Dedifferentiated amniotic fluid mesenchymal stem cell (primary cell): Measurements from ENCODE around the gene DEFB131A.
"Not testable (repeated sequence)": the region's sequence is repeated elsewhere in the genome, so short reads cannot be mapped to it uniquely, and the experiment has no call there.

ENCODE experiments used
- DNase-seq: peaks from one replicate; pipeline ENCODE4 v3.0.0-alpha.2; 2016; ENCODE audit errors: extremely low spot score

DEFB131A gene

DNA sequence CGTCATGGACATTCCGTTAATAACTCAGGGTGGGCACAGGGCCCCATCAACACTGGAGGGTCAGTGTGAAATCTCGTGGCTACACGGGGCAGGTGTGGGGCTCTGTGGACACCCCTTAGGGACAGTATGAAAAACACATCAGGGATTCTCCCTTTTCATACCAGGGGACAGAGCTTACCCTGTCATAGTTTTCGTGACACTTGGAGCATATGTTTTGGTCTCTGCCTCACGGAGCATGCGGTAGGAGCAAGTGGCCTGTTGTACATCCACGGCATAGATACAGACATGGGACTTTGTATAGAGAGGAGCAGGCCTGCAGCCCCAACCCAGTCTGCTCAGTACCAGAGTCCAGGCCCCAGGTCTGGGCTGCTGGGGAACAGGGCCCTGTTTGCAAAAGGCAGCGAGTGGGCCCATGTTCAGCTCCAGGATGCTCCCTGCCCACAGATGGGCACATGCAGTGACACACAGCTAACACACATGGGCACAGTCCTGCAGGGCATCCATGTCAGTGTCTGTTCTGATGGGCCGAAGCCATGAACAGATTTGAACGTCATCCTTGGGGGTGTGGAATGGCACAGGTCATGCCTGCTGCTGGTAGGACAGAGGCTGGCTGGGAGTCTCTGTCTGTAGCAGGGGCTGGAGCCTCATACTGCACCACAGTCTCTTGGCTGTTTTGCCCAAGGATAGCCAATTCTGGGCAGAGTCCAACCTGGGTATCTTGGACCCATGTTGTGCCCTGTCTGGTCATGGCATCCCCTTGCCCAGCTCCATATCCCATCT lies 50.2 kb downstream of the DEFB131A start:
- DNase-seq, result not testable (repeated sequence)

DNA sequence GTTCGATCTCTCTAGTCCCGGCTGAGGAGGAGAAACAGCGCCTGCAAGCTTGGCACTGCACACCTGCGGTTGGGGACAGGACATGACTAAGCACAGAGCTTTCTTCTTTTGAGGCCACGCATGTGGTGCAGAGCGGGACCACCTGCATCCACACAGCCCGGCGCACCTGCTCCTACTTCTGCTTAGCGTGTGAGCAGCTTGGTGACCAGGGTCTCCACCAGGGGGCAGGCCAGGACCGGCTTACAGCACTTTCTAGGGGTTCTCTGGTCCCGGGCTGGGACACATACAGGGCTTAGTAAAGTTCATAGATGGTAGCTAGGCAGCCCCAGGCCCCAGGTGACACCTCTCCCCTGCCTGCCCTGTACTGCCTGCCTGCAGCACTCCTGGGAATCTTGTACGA lies 51.2 kb downstream of the DEFB131A start:
- DNase-seq, result not testable (repeated sequence)

DNA sequence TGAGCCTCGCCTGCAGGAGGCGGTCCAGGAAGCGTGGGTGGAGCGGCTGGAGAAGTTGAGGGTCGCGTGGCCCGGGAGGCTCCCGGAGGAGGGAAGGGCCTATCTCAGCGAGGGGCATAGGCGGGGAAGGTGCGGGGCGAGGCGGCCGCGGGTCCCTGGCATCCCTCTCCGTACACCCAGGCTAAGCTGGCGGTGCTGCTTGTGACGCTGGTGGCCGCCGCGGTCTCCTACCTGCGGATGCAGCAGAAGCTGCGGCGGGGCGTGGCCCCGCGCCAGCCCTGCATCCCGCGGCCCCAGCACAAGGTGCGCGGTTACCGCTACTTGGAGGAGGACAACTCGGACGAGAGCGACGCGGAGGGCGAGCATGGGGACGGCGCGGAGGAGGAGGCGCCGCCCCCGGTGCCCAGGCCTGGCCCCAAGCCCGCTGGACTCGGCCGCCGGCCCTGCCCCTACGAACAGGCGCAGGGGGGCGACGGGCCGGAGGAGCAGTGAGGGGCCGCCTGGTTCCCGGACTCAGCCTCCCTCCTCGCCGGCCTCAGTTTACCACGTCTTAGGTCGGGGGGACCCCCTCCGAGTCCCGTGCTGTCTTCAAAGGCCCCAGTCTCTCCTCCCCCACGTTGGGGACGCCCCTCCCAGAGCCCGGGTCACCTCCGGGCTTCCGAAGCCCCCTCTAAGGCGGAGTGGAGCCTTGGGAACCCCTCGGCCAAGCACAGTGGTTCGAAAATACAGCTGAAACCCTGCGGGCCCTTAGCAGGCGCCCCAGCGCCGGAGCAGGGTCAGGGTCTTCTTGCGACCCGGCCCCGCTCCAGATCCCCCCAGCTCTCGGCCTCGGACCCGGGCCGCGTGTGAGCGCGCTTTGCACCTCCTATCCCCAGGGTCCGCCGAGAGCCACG lies 53.6 kb downstream of the DEFB131A start:
- not testable (repeated sequence) for DNase-seq

DNA sequence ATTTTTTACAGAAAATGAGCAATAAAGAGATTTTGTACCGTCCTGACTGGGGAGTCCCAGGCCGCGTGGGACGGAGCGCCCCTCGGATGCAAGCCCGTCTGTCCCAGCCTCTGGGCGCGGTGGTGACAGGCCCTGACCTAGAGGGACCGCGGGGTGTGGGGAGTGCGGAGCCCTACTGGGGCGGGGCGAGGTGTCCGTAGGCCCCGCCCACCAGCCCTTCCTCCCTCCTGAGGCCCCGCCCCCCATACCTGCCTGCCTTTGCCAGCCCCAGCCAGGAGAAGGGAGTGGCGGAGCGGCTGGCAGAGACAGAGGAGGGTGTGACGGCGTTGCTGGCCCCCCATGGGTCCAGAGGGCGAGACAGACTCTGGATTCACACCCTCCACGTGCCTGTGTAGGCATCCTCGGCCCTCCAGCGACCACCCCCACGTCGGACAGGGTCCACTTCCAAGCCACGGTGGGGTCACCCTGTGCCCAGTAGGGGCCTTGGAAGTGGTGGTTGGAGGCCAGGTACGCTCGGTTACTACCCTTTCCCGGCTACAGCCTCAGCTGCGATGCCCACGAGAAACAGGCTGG lies 54.3 kb downstream of the DEFB131A start:
- DNase-seq, result not testable (repeated sequence)

DNA sequence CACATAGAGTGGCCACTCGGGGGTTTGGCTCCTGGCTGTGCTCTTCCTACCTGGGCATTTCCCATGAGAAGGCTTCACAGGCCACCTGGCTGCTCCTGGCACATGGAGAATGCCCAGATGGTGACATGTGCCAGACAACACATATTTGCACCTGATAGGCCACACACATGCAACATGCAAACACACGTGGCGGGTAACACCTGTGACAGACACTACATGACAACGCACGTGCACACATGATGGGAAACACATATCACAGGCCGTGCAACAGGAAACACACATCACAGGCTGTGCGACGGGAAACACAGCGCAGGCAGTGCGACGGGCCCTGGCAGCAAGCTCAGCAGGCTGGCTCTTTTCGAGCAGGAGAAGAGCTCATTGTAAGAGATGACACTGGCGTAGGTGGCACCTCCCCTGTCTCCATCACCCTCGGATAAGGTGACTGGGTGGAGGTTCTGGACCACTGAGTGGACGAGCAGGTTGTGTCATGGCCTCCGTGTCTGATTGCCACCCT lies 55.8 kb downstream of the DEFB131A start:
- DNase-seq, result not testable (repeated sequence)
